ENCODE data around the gene RFTN1.

Gene RFTN1

GRCh38 chr3:16456784-16457415, 56.6 kb downstream of the RFTN1 start:
- Histone ChIP-seq H3K4me3 (ENCODE audit: low read length in 2 of 2) (no peak overlapping the region), H3K4ac (ENCODE audit: low read length) (no peak overlapping the region), H3K14ac (ENCODE audit: low read length) (no peak overlapping the region), H3K79me1 (ENCODE audit: low read depth, low read length) (no peaks in the 10 kb centered on the region), H2BK15ac (ENCODE audit: low read length) (no peak overlapping the region), H2BK12ac (ENCODE audit: low read length) (no peak overlapping the region), H3K36me3 (replicated peaks in 1 of 2; ENCODE audit: control insufficient read depth in 2 of 2, insufficient read depth in 2 of 2, low read length in 2 of 2) (no peaks in the 10 kb centered on the region), H4K91ac (ENCODE audit: low read depth, low read length, poor library complexity) (no peak overlapping the region), H3K4me2 (ENCODE audit: insufficient read depth, low read length, poor library complexity, severe bottlenecking) (no peak overlapping the region), H3K23ac (ENCODE audit: low read depth, low read length, poor library complexity) (no peak overlapping the region), H3K9me3 (replicated peaks in 1 of 2; ENCODE audit: control insufficient read depth in 2 of 2, insufficient read depth in 1 of 2, low read depth in 1 of 2, low read length in 2 of 2) (no peaks in the 10 kb centered on the region), H4K8ac (ENCODE audit: low read depth, low read length) (no peak overlapping the region), H3K4me1 (ENCODE audit: control insufficient read depth in 2 of 2, insufficient read depth in 1 of 2, low read depth in 1 of 2, low read length in 2 of 2) (peaks cover 0 to 5% of the 10 kb centered on the region in 2 donors), H3K9ac (ENCODE audit: low read depth, low read length, poor library complexity) (no peak overlapping the region), H2AK5ac (ENCODE audit: low read depth, low read length) (no peak overlapping the region), H3K27me3 (ENCODE audit: control insufficient read depth in 3 of 3, insufficient read depth in 3 of 3, low read depth in 1 of 3, low read length in 3 of 3) (no peaks in the 10 kb centered on the region), H2AFZ (ENCODE audit: low read length) (no peak overlapping the region), H3K18ac (ENCODE audit: low read length) (no peak overlapping the region), H2BK120ac (ENCODE audit: low read depth, low read length) (no peak overlapping the region), H2BK5ac (ENCODE audit: low read length) (no peak overlapping the region), H3K27ac (replicated peaks; ENCODE audit: low read length) (no peak overlapping the region)
- no peak for DNase-seq (ENCODE audit: low spot score)
- WGBS, 2 donors (ENCODE audit: extremely low coverage in 2 of 2, insufficient read length in 2 of 2, insufficient replicate concordance in 1 of 2) = no CpG with 5 or more reads among the region's 3 CpGs

- Histone ChIP-seq H2AK5ac (ENCODE audit: low read depth, low read length) (no peak overlapping the region), H3K9ac (ENCODE audit: low read depth, low read length, poor library complexity) (no peak overlapping the region), H3K27ac (replicated peaks; ENCODE audit: low read length) (no peak overlapping the region), H4K91ac (ENCODE audit: low read depth, low read length, poor library complexity) (no peak overlapping the region), H3K4me3 (ENCODE audit: low read length in 2 of 2) (no peak overlapping the region), H3K4me1 (ENCODE audit: control insufficient read depth in 2 of 2, insufficient read depth in 1 of 2, low read depth in 1 of 2, low read length in 2 of 2) (peaks cover 0 to 5% of the 10 kb centered on the region in 2 donors), H3K4me2 (ENCODE audit: insufficient read depth, low read length, poor library complexity, severe bottlenecking) (no peak overlapping the region), H3K4ac (ENCODE audit: low read length) (no peak overlapping the region), H2BK5ac (ENCODE audit: low read length) (no peak overlapping the region), H3K9me3 (replicated peaks in 1 of 2; ENCODE audit: control insufficient read depth in 2 of 2, insufficient read depth in 1 of 2, low read depth in 1 of 2, low read length in 2 of 2) (no peaks in the 10 kb centered on the region), H2AFZ (ENCODE audit: low read length) (no peak overlapping the region), H3K79me1 (ENCODE audit: low read depth, low read length) (no peaks in the 10 kb centered on the region), H3K36me3 (replicated peaks in 1 of 2; ENCODE audit: control insufficient read depth in 2 of 2, insufficient read depth in 2 of 2, low read length in 2 of 2) (no peaks in the 10 kb centered on the region), H3K23ac (ENCODE audit: low read depth, low read length, poor library complexity) (no peak overlapping the region), H4K8ac (ENCODE audit: low read depth, low read length) (no peak overlapping the region), H2BK120ac (ENCODE audit: low read depth, low read length) (no peak overlapping the region), H3K27me3 (ENCODE audit: control insufficient read depth in 3 of 3, insufficient read depth in 3 of 3, low read depth in 1 of 3, low read length in 3 of 3) (no peaks in the 10 kb centered on the region), H2BK12ac (ENCODE audit: low read length) (no peak overlapping the region), H3K18ac (ENCODE audit: low read length) (no peak overlapping the region), H3K14ac (ENCODE audit: low read length) (no peak overlapping the region), H2BK15ac (ENCODE audit: low read length) (no peak overlapping the region)
- DNase-seq (ENCODE audit: low spot score) = no peak
- WGBS, 2 donors (ENCODE audit: extremely low coverage in 2 of 2, insufficient read length in 2 of 2, insufficient replicate concordance in 1 of 2) = no CpG with 5 or more reads among the region's 8 CpGs
Observed at GRCh38 chr3:16455966-16456365, 57.5 kb downstream of the RFTN1 start.

- H3K4me3 ChIP-seq (ENCODE audit: low read length in 2 of 2) = no peak overlapping the region
- no peaks in the 10 kb centered on the region for H3K79me1 ChIP-seq (ENCODE audit: low read depth, low read length)
- no peak overlapping the region for H2AFZ ChIP-seq (ENCODE audit: low read length)
- peaks cover 0 to 4% of the 10 kb centered on the region in 2 donors for H3K4me1 ChIP-seq (ENCODE audit: control insufficient read depth in 2 of 2, insufficient read depth in 1 of 2, low read depth in 1 of 2, low read length in 2 of 2)
- H3K27me3 ChIP-seq (ENCODE audit: control insufficient read depth in 3 of 3, insufficient read depth in 3 of 3, low read depth in 1 of 3, low read length in 3 of 3) = no peaks in the 10 kb centered on the region
- H3K23ac ChIP-seq (ENCODE audit: low read depth, low read length, poor library complexity) = no peak overlapping the region
- H3K14ac ChIP-seq (ENCODE audit: low read length) = no peak overlapping the region
- no peak overlapping the region for H3K4me2 ChIP-seq (ENCODE audit: insufficient read depth, low read length, poor library complexity, severe bottlenecking)
- no peak overlapping the region for H3K4ac ChIP-seq (ENCODE audit: low read length)
- no peak overlapping the region for H2BK120ac ChIP-seq (ENCODE audit: low read depth, low read length)
- H2AK5ac ChIP-seq (ENCODE audit: low read depth, low read length) = no peak overlapping the region
- H3K9ac ChIP-seq (ENCODE audit: low read depth, low read length, poor library complexity) = no peak overlapping the region
- no peaks in the 10 kb centered on the region for H3K36me3 ChIP-seq (replicated peaks in 1 of 2; ENCODE audit: control insufficient read depth in 2 of 2, insufficient read depth in 2 of 2, low read length in 2 of 2)
- DNase-seq (ENCODE audit: low spot score) = no peak
- no peak overlapping the region for H2BK12ac ChIP-seq (ENCODE audit: low read length)
- H2BK15ac ChIP-seq (ENCODE audit: low read length) = no peak overlapping the region
- no peak overlapping the region for H2BK5ac ChIP-seq (ENCODE audit: low read length)
- H3K18ac ChIP-seq (ENCODE audit: low read length) = no peak overlapping the region
- H3K9me3 ChIP-seq (replicated peaks in 1 of 2; ENCODE audit: control insufficient read depth in 2 of 2, insufficient read depth in 1 of 2, low read depth in 1 of 2, low read length in 2 of 2) = no peaks in the 10 kb centered on the region
- no peak overlapping the region for H4K8ac ChIP-seq (ENCODE audit: low read depth, low read length)
- H3K27ac ChIP-seq (replicated peaks; ENCODE audit: low read length) = no peak overlapping the region
- no peak overlapping the region for H4K91ac ChIP-seq (ENCODE audit: low read depth, low read length, poor library complexity)
- WGBS, 2 donors (ENCODE audit: extremely low coverage in 2 of 2, insufficient read length in 2 of 2, insufficient replicate concordance in 1 of 2) = no CpG with 5 or more reads among the region's 7 CpGs
Observed at GRCh38 chr3:16455001-16455400, 58.5 kb downstream of the RFTN1 start.

GRCh38 chr3:16452261-16452660, 61.2 kb downstream of the RFTN1 start:
- Histone ChIP-seq H3K27ac (replicated peaks; ENCODE audit: low read length) (no peak overlapping the region), H2BK15ac (ENCODE audit: low read length) (no peak overlapping the region), H4K8ac (ENCODE audit: low read depth, low read length) (no peak overlapping the region)

More at GRCh38 chr3:16452261-16452660, 61.2 kb downstream of the RFTN1 start:
- no peak overlapping the region for H3K4ac ChIP-seq (ENCODE audit: low read length)
- peaks cover 0 to 4% of the 10 kb centered on the region in 2 donors for H3K4me1 ChIP-seq (ENCODE audit: control insufficient read depth in 2 of 2, insufficient read depth in 1 of 2, low read depth in 1 of 2, low read length in 2 of 2)
- WGBS, 2 donors (ENCODE audit: extremely low coverage in 2 of 2, insufficient read length in 2 of 2, insufficient replicate concordance in 1 of 2) = 100% methylated on average over 1 to 2 of the region's 4 CpGs
- H4K91ac ChIP-seq (ENCODE audit: low read depth, low read length, poor library complexity) = no peak overlapping the region
- no peaks in the 10 kb centered on the region for H3K79me1 ChIP-seq (ENCODE audit: low read depth, low read length)
- no peaks in the 10 kb centered on the region for H3K27me3 ChIP-seq (ENCODE audit: control insufficient read depth in 3 of 3, insufficient read depth in 3 of 3, low read depth in 1 of 3, low read length in 3 of 3)
- H3K4me2 ChIP-seq (ENCODE audit: insufficient read depth, low read length, poor library complexity, severe bottlenecking) = no peak overlapping the region
- no peak overlapping the region for H2AFZ ChIP-seq (ENCODE audit: low read length)
- H3K4me3 ChIP-seq (ENCODE audit: low read length in 2 of 2) = no peak overlapping the region
- H3K9ac ChIP-seq (ENCODE audit: low read depth, low read length, poor library complexity) = no peak overlapping the region
- H3K36me3 ChIP-seq (replicated peaks in 1 of 2; ENCODE audit: control insufficient read depth in 2 of 2, insufficient read depth in 2 of 2, low read length in 2 of 2) = no peaks in the 10 kb centered on the region
- DNase-seq (ENCODE audit: low spot score) = no peak
- no peak overlapping the region for H2BK12ac ChIP-seq (ENCODE audit: low read length)
- H3K23ac ChIP-seq (ENCODE audit: low read depth, low read length, poor library complexity) = no peak overlapping the region
- H2BK120ac ChIP-seq (ENCODE audit: low read depth, low read length) = no peak overlapping the region
- no peak overlapping the region for H3K14ac ChIP-seq (ENCODE audit: low read length)
- no peaks in the 10 kb centered on the region for H3K9me3 ChIP-seq (replicated peaks in 1 of 2; ENCODE audit: control insufficient read depth in 2 of 2, insufficient read depth in 1 of 2, low read depth in 1 of 2, low read length in 2 of 2)
- no peak overlapping the region for H2AK5ac ChIP-seq (ENCODE audit: low read depth, low read length)
- H3K18ac ChIP-seq (ENCODE audit: low read length) = no peak overlapping the region
- no peak overlapping the region for H2BK5ac ChIP-seq (ENCODE audit: low read length)

Measured in neuronal stem cell (in vitro differentiated cells).